HG02840 (cell line): ENCODE results near the gene TMEM203.
"Not testable (repeated sequence)": the region's sequence is repeated elsewhere in the genome, so short reads cannot be mapped to it uniquely, and the experiment has no call there.

Source experiments
- ATAC-seq: cut with Tn5 transposase; IDR thresholded peaks from one replicate; pipeline ENCODE4 v1.9.1; 2021; ENCODE audit warnings: mild to moderate bottlenecking, moderate library complexity, moderate number of reproducible peaks; ENCODE audit not compliant: unreplicated experiment, low FRiP score

TMEM203 gene, protein sequence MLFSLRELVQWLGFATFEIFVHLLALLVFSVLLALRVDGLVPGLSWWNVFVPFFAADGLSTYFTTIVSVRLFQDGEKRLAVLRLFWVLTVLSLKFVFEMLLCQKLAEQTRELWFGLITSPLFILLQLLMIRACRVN

DNA sequence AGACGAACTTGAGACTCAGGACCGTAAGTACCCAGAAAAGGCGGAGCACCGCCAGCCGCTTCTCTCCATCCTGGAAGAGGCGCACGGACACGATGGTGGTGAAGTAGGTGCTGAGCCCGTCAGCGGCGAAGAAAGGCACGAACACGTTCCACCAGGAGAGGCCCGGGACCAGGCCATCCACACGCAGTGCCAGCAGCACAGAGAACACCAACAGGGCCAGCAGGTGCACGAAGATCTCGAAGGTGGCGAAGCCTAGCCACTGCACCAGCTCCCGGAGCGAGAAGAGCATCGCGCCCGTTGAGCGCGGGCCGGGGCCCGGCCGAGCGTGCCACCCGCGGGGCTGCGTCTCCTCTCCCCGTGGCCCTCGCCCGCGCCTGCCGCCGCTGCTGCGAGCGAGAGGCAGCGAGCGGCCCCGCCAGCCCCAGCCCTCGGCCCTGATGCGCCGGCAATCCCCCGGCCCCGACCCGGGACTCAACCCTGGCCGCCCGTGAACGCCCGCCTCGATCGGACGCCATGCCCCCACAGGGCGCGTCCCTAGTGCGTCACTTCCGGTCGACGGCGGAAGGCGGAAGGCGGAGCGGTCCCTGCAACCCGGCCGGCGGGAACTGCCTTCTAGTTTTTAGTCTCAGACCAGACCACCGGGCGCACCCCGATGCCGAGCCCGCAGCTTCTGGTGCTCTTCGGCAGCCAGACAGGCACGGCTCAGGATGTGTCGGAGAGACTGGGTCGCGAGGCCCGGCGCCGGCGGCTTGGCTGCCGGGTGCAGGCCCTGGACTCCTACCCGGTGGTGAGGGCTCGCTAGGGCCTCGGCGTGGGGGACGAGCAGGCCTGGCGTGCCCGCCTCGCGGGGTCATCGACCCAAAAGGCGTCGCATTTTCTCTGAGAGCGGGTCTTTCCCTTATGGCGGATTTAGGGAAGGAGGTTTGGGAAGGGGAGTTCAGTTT is at the start of gene TMEM203, which contains the start of gene NDOR1:
TMEM203 (minus strand) TSS at position 523 of the 944 bp plus-strand sequence; CDS start at position 289, 234 bp downstream.
NDOR1 (plus strand) TSS at position 575 of the 944 bp plus-strand sequence; CDS start at position 653, 78 bp downstream.
- peak; percentile 35 for ATAC-seq

DNA sequence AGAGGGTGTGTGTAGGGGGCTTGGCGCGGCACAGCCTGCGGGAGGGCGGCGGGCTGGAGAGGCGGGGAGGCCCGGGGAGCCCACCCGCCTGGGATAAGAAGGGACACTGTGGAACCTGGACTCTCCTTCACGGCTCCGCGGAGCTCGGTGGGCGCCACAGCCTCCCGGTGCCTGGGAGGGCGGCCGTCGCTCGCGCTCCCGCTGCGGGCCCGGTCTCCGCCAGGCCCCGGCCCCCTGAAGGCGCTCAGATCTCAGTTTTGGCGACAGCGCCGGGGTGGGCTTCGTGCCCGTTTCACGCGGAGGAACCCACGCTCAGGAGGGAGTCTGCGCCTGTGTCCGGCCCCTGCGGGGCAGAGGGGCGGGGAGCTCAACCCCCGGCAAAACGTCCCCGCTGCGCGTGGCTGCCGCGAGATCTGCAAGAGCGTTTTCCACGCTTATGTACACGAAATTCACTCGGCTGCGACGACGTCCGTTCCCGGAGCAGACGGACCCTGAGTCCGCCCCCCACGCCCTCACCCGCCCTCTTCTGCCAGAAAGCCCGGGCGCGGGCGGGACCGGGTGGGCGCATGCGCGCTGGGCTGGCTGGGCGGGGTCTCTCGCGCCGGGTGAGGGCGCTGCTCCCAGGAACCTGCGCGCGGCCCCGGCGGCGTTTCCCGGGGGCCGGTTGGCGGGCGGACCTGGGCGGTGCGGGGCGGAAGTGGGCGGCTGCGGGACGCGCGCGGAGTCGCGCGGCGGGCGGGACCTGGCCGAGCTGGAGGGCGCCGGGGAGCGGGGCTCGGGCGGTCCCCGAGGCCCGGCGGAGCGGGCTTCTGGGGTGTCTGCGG is 49.4 kb upstream of the TMEM203 start, which contains the start of gene NELFB:
NELFB (plus strand) TSS at position 704 of the 824 bp plus-strand sequence.
- ATAC-seq, result peak; percentile 81

DNA sequence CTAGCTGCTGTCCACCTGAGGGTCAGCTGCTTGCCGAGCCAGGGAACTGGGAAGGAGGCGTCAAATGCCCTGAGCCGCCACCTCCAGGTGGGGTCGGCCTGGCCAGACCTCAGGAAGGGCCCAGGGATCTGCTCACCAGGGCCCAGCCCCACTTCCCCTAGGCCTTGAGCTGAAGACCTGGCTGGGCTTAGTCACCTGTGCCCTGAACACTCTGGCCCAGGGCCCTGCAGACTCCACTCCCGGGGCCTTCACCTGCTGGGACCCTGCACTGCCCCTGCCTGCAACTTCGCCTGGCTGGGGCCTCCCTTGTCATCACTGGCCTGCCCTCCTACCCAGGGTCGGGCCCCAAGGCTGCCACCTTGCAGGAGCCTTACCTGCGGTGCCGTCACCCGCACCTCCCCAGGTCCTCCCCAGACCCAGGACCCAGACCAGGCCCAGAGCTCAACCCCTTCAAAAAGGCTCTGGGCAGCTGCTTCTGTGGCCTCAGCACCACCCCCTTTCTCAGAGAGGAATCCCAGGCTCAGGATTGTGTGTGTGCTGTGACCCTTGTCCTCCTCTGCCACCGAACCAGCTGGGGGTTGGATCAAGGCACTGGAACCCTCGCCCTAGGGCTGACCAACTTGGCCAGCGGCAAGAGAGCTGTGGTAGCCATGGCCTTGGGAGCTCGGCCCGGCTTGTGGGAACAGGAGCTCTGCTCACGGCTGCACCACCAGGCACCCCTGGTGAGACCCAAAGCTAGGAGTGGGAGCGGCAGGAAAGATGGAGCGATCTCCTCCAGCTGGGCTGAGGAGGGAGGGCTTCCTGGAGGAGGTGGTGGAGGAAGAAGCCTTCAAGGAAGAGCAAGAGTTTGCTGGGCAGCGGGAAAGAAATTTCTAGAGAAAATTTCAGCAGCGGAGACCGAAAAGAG is 48.5 kb upstream of the TMEM203 start:
- ATAC-seq, result no peak

DNA sequence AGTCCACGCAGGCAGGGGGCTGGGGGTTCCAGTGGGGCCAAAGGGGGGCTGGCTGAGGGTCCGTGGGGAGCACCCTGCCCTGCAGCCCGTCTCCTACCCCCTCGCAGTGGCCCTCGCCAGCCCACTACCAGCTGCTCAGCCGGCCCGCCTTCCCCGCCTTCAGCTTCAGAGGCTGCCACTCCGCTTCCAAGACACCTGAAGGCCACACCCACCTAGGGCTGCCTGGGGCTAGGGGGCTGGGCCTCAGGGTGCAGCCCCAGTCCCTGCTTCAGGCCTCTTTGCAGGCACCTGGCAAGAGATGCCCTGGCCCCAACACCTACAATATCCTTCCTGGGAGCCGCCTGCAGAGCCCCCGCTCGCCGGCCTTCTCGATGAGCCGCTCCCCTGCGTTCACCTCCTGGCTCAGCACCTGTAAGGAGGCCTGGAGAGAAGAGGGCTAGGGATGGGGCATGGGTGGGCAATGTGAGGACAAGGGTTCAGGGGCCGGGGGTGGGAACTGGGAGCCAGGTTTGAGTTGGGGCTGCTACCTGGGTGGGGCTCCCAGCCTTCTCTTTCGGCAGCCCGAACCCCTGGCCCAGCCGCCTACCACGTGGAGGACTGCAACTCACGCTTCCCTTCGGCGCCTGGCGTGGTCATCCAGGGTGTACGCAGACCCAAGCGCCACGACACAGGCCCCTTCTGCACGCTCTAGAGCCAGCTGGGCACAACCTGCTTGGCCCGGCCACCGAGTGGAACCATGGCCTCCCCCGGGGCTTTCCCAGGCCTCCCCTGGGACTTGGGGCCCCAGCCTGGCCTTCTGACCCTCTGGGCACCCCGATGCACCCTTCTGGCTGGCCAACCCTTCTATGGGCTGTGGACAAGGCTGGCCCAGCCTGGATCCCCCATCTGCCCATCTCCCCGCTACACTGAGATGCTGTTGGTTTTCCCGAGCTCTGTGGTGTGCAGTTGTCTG is 47.4 kb upstream of the TMEM203 start:
- no peak for ATAC-seq

DNA sequence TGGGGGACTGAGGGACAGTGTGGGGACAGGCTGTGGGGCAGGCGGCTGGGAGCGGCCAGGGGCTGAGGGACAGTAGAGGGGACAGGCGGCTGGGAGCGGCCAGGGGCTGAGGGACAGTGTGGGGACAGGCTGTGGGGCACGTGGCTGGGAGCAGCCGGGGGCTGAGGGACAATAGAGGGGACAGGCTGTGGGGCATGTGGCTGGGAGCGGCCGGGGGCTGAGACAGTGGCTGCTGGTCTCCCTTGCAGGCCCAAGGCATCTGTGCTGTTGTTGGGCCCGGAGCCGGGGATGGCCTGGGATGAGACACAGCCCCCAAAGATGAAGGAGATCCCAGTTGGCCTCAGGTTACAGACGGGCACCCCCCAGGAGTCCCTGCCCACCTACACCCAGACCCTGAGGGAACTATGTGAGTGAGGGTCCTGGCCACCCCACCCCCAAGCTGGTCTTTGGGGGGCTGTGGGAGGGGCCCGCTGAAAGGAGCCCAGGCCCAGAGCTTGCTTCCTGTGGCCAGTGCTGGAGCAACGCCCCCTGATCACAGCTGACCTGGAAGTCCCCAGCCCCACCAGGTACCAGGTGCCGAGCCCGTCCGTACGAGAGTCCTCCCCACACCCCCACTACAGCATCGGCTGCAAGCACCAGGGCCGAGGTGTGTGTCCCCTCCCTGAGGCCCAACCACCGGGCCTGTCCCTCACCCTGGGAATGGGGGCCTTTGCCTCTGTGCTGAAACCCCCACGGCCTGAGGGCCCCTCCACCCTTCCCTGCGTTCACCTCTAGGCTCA is 46.2 kb upstream of the TMEM203 start:
- ATAC-seq, result no peak

DNA sequence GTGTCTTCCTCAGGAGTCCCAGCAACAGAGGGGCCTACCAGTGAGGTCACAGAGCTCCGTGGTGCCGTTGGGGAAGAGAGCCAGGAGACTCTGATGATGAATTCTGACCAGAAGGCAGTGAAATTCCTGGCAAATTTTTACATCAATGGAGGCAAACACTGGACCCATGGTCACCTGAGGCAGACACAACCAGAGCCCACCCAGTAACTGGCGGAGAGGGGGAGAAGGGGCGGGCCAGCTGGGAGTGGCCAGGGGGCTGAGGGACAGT is 45.7 kb upstream of the TMEM203 start, which contains the start of gene STPG3:
STPG3 (plus strand) TSS at position 93 of the 268 bp plus-strand sequence; CDS start at position 94, 1 bp downstream.
- ATAC-seq, result no peak

DNA sequence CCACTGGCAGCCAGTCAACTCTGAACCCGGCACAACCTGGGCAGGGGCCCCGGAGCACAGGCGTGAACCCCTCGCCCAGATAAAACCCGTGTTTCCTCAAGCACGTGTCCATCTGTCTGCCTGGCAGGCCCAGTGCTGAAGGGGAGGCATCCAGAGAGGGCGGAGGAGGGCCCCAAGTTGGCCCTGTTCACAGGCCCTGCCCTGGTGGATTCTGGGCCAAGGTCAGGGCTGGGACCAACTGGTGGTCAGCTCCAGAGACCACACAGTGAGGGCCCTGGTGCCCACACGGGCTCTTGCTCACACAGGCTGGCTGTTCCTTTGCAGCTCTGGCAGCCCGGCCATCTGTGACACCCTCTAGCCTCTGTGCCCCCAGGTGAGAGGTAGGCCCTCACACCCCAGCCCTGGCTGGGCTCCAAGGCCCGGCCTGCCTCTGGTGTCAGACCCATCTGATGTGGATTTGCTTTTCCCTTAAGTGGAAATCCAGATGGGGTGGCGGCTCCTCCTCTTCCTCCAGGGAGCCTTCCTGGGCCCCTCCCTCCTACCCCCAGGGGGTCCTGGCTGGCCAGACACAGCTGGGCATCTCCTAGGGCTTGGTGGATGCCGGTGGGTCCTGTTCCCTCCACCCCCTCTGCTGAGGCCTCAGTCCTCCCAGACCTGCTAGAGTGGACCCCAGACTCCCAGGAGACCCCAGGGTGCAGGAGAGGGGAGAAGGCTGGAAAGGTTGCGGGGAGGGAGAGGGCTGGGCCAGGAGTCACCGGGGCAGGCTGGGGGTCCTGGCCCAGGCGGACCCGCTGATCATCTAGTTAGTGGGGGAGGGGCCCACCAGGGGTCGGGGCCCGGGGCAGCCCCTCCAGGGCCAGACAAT is 45.1 kb upstream of the TMEM203 start:
- ATAC-seq, result no peak

DNA sequence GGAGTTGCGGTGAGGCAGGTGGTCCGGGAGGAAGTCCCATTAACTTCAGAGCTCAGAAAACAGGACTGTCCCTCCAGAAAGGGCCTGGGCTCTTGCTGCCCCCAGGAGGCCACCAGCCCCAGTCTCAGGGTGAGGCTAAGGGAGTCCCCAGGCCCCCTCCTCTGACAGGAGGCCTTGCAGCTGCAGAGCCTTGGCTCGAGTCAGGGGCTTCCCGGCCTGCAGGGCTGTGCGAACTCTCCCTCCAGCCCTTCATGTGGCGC is 42.4 kb upstream of the TMEM203 start:
- ATAC-seq, result no peak

DNA sequence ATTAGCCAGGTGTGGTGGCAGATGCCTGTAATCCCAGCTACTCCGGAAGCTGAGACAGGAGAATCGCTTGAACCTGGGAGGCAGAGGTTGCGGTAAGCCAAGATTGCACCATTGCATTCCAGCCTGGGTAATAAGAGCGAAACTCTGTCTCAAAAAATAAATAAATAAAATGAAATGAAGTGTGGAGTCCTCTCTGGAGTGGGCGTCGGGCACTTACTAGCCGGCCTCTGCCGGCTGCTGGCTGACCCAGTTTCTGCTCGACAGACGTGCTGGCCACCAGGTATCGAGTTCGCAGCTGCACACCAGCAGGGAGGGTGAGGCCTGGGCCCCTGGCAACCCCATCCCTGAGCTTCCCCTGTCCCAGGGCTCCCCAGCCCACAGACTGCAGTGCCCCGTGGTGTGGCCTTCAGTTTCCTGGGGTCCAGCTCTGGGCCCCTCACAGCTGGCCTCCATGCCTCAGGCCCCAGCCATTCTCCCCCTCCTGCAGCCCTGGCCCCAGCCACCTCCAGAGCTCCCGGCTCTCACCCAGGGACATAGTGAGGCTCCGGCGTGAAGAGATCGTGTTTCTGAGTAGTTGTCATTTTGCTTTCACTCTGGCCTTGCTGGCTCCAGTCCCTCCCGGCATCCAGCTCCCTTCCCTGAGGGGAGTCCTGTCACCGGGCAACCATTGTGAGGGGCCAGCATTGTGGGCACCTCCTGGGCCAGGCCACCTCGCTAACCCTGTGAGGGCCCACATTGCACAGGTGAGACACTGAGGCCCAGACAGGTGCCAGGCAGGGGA is 41.9 kb upstream of the TMEM203 start:
- ATAC-seq, result no peak

DNA sequence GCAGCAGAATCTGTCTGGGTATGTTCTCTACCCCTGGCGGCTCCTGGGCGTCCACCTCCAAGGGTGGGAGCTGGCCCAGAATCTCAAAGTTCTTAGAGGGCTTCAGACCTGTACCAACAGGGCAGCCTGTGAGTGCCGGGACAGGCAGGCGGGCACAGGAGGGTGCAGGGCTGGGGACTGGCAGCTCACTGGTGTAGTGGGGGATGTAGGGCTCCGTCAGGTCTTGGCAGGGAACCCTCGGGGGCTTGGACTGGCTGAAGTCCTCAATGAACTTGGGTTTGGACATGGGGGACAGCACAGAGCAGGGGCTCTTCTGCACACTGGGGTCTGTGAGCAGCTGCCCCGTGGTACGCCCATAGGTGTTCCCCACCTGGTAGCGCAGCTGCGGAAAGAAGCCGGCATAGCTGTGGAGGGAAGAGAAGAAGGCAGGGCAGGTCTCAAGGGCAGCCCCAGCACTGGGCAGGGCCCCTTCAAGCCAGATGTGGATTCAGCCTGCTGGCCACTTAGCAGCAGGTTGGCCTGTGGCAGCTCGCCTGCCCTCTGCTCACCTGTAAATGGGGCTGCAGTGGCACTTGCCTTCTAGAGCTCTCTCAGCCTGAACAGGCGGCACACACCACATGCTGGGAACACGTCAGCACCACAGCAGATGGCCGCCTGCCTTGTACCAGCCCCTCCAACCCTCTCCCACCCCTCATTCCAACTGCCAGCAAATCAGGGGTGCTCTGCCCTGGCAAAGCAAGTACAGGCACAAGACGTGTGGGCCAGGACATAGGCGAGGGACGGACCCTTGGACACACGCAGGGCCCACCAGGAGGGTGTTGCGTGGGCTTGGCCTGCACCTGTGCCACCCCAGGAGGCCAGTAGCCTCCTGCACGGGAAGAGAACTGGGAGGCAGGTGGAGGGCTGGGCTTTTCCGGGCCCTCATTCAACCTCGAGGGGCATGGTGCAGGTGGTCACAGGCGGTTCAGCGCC is 40.3 kb upstream of the TMEM203 start:
- ATAC-seq, result no peak

DNA sequence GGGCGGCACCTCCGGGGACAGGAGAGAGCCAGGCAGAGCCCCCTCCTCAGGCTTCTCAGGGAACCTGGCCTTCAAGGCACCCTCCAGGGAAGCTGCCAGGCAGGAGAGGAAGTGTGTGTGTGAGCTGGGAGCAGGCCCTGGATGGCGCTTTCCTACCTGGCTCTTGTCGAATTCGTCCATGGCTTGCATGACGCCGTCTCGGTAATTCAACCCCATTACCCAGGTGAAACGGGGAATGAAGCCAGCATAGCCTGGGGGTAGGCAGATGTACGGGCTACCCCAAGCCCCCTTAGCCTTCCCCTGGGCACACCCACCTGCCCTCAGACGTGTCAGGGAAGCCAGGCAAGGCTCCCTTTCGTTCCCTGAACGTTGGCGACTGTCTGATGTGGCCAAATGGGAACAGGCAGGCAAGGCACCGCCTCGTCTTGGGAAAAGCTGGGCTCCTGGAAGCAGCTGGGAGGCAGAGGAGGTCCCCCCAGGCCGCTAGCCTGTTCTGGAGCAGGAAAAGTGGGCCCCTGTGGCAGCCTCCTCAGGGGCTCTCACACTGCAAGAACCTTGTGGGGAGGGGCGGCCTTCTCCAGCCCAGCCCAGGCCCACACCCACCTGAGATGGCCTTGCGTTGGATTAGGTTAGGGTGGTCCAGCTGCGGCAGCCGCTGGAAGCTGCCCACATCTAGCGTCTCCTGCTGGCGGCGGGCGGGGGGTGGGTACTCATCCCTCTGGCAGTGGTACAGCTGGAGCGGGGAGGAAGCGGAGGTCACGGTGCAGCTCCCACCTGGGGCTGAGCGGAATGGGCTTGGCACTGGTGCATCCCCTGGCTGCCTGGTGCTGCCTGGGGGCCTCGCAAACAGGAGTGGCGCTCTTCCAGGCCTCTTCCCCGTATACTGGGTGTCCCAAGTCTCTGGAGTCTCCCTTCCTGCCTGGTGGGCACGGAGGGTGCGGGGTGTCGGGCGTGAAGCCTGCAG is 39.3 kb upstream of the TMEM203 start:
- ATAC-seq, result no peak

DNA sequence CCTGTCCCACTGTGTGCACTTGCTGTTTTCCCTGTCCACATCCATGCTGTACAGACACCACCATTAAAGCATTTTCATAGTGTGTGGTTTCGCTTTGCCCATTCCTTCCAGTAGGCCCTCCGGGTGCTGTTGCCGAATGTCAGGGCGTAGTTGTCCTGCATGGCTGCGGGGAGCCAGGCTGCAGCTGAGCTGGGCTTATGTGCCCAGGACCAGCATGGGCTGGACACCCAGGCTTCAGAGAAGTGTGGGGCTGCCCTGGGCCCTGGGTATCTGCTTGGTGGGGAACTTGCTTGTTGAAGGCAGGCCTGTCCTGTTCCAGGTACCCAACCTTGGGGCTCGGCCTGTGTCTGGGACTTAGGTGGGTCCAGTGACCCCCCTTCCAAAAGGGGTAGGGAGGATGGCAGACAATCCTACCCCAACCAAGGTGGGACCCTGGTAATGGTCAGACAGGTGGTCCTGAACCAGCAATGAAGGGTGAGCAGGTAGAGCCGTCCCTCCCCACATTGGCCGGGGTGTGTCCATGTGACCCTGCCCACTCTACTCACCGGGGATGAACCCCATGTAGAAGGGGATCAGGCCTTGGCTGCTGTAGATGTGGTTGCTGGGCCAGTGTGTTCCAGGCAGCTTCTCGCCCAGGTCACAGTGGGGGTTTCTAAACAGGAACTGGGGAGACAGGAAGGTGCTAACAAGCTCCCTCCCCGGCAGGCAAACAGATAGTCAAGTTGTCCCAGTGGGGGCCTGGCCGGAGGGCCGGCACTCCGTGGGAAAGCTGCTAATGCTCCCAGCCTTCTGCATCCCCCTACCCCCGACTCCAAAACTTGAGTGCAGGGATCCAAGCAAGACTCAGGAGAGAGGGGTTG is 38.4 kb upstream of the TMEM203 start:
- no peak for ATAC-seq

DNA sequence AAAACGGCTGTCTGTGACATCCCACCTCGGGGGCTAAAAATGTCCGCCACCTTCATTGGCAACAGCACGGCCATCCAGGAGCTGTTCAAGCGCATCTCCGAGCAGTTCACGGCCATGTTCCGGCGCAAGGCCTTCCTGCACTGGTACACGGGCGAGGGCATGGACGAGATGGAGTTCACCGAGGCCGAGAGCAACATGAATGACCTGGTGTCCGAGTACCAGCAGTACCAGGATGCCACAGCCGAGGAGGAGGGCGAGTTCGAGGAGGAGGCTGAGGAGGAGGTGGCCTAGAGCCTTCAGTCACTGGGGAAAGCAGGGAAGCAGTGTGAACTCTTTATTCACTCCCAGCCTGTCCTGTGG is 37.8 kb upstream of the TMEM203 start:
- ATAC-seq, result not testable (repeated sequence)
